K562 (cell line): ENCODE measurements around the gene SUPT3H. TPM values are rescaled to one million over a fixed set of nuclear protein-coding genes. Genes with fewer than 3 reads are reported as not detected.

Experiments
- ARNT ChIP-seq, 2 experiments: fragments of 450-650 bp; IDR thresholded peaks; 2 replicates each; pipeline ENCODE4 v1.6.1; 2016; ENCODE audit warnings: mild to moderate bottlenecking in 1 of 2
- BRF1 ChIP-seq: IDR thresholded peaks from 3 replicates; pipeline ENCODE4 v1.6.1; 2011; ENCODE audit warnings: borderline replicate concordance, mild to moderate bottlenecking; ENCODE audit not compliant: insufficient read length; ENCODE audit errors: extremely low read depth
- CBX2 ChIP-seq: fragments of 200-600 bp; sonication (generic); IDR thresholded peaks from one replicate; pipeline ENCODE4 v1.6.1; 2012; ENCODE audit warnings: mild to moderate bottlenecking, low read length, inconsistent platforms; ENCODE audit not compliant: insufficient read depth, poor library complexity, severe bottlenecking
- CEBPG ChIP-seq, 3 experiments: fragments of 200-800 bp in 1 of 3; sonication (Bioruptor generic) in 1 of 3; sonication (generic) in 1 of 3; formaldehyde crosslinking in 1 of 3; IDR thresholded peaks in 2 of 3; conservative IDR thresholded peaks in 1 of 3; 2 replicates each; pipeline versions ENCODE4 v1.6.1 to v1.8.0; 2016 to 2022; ENCODE audit warnings: missing compliant biosample characterization in 2 of 3, missing genetic modification characterization in 2 of 3, mild to moderate bottlenecking in 1 of 3, missing genetic modification reagents in 1 of 3
- ESRRB ChIP-seq: fragments of 250-450 bp; sonication (Bioruptor Pico); IDR thresholded peaks from 2 replicates; pipeline ENCODE4 v1.5.0; 2020; ENCODE audit warnings: mild to moderate bottlenecking, moderate library complexity, borderline replicate concordance
- IFI16 ChIP-seq: fragments of 250-450 bp; sonication (Bioruptor Pico); IDR thresholded peaks from 2 replicates; pipeline ENCODE4 v2.1.2; 2022; ENCODE audit warnings: mild to moderate bottlenecking, inconsistent platforms
- NCOR1 ChIP-seq: fragments of 450-650 bp; IDR thresholded peaks from 2 replicates; pipeline ENCODE4 v1.6.1; 2016; ENCODE audit warnings: mild to moderate bottlenecking, moderate library complexity
- PHF21A ChIP-seq: fragments of 450-650 bp; IDR thresholded peaks from 2 replicates; pipeline ENCODE4 v1.6.1; 2017; ENCODE audit warnings: low read depth, borderline replicate concordance
- PTRF ChIP-seq: fragments of 450-650 bp; IDR thresholded peaks from 2 replicates; pipeline ENCODE4 v1.6.1; 2016; ENCODE audit warnings: mild to moderate bottlenecking, missing genetic modification characterization, missing compliant biosample characterization
- RNF2 ChIP-seq: sonication (generic); IDR thresholded peaks from 2 replicates; pipeline ENCODE4 v1.6.1; 2016
- TARDBP ChIP-seq: fragments of 450-650 bp; IDR thresholded peaks from 2 replicates; pipeline ENCODE4 v1.6.1; 2016
- TRIM24 ChIP-seq, 2 experiments: fragments of 450-650 bp; IDR thresholded peaks; 2 replicates each; pipeline ENCODE4 v1.6.1; 2016
- ZNF24 ChIP-seq: fragments of 450-650 bp; IDR thresholded peaks from 2 replicates; pipeline ENCODE4 v1.6.1; 2016
- ZNF324 ChIP-seq: fragments of 250-450 bp; sonication (Bioruptor Pico); IDR thresholded peaks from 2 replicates; pipeline ENCODE4 v1.4.0; 2020; ENCODE audit warnings: mild to moderate bottlenecking
- ZNF445 ChIP-seq: fragments of 250-450 bp; sonication (Bioruptor Pico); IDR thresholded peaks from 2 replicates; pipeline ENCODE4 v1.4.0; 2020; ENCODE audit warnings: low read depth, mild to moderate bottlenecking, moderate library complexity
- polyA plus RNA-seq, 8 experiments: library from polyadenylated mRNA; depleted of rRNA in 4 of 8; stranded (reverse) in 5 of 8; unstranded in 3 of 8; fragments of >200 nt; fragmentation: Nextera tagmentation in 2 of 8; fragmentation: Illumina TruSeq in 1 of 8; extraction: Ambion mirVana in 2 of 8; extraction: Trizol in 1 of 8; gene quantifications; 2 replicates each; pipeline versions ENCODE4 v1.2.1 to v1.2.3, GENCODE V29; 2011 to 2014; ENCODE audit warnings: inconsistent platforms in 1 of 8, missing spikeins in 1 of 8
- total RNA-seq, 7 experiments: library from RNA; depleted of rRNA in 6 of 7; stranded (reverse); fragments of >200 nt in 6 of 7; fragmentation: Illumina TruSeq in 2 of 7; extraction: Trizol in 2 of 7; gene quantifications; 2 replicates each; pipeline versions ENCODE4 v1.2.1 to v1.2.3, GENCODE V29; 2011 to 2021; ENCODE audit warnings: low replicate concordance in 1 of 7
- TF ChIP-seq, protein P1 (sequence below): fragments of 200-800 bp; sonication (Bioruptor generic); IDR thresholded peaks from 2 replicates; pipeline ENCODE4 v1.6.1; 2017; ENCODE audit warnings: missing genetic modification characterization, missing compliant biosample characterization
- TF ChIP-seq, protein P2 (sequence below): sonication (generic); formaldehyde crosslinking; IDR thresholded peaks from 2 replicates; pipeline ENCODE4 v1.5.0; 2020; ENCODE audit warnings: missing genetic modification reagents
- TF ChIP-seq, protein P3 (sequence below): fragments of 450-650 bp; formaldehyde crosslinking; IDR thresholded peaks from 2 replicates; pipeline ENCODE4 v1.4.0; 2020; ENCODE audit warnings: mild to moderate bottlenecking
- TF ChIP-seq, protein P4 (sequence below): fragments of 450-650 bp; conservative IDR thresholded peaks from 2 replicates; pipeline ENCODE4 v1.6.1; 2016; ENCODE audit warnings: missing genetic modification characterization, low read depth, mild to moderate bottlenecking, missing compliant biosample characterization, moderate library complexity
- TF ChIP-seq, protein P5 (sequence below): sonication (generic); IDR thresholded peaks from 2 replicates; pipeline ENCODE4 v1.6.1; 2016
- TF ChIP-seq, protein P6 (sequence below): IDR thresholded peaks from 2 replicates; pipeline ENCODE4 v1.6.1; 2014; ENCODE audit warnings: antibody characterized with exemption

Gene SUPT3H
- total and polyA plus RNA-seq, 9 of the 15 experiments (the other 6 are each of a cell fraction or from before 2014, with no cell fraction given): 7.2 to 16.3 (median 11.9) TPM

DNA sequence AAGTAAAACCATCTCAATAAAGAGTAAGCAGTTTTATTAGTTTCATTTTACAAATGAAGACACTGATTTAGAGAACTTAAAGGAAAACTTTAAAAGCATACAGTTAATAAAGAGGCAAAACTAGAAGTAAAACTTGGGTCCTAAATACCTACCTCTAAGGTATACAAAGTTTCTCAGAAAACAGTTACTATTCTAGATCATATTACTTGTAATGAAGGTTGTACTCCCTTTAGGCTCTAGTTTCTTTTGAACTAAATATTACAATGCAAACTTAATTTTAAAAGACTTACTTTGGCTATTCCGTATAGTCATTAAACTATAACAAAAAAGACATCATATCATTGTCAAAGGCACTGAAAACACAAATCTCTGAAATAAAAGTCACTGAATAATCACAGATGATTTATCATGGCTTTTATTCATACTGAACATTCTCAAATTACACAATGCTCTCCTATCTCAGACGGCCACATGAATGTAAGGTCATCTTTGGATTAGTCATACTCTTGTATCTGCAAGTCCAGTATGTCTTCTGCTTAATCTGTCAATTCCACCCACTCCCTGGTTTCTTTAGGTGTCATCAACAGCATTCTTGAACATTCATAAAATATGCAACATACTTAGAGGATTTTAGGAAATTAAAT, 411.2 kb downstream of the SUPT3H start (continued):
- TF ChIP-seq, protein P1, sequence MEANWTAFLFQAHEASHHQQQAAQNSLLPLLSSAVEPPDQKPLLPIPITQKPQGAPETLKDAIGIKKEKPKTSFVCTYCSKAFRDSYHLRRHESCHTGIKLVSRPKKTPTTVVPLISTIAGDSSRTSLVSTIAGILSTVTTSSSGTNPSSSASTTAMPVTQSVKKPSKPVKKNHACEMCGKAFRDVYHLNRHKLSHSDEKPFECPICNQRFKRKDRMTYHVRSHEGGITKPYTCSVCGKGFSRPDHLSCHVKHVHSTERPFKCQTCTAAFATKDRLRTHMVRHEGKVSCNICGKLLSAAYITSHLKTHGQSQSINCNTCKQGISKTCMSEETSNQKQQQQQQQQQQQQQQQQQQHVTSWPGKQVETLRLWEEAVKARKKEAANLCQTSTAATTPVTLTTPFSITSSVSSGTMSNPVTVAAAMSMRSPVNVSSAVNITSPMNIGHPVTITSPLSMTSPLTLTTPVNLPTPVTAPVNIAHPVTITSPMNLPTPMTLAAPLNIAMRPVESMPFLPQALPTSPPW (CRISPR knock-in tag): peak; percentile 77
- TF ChIP-seq CBX2 (no peak), TARDBP (peak; percentile 98), ESRRB (no peak), NCOR1 (peak; percentile 100), PTRF (tag) (no peak), ZNF24 (peak; percentile 72; the same call in 1 of the 2 replicates), CEBPG (CRISPR knock-in tag; IDR thresholded peaks at IDR 0.05) (peak; percentile 56; the same call in 1 of the 2 replicates), CEBPG (tag; conservative IDR thresholded peaks at IDR 0.05 in 1 of 2, IDR thresholded peaks at IDR 0.05 in 1 of 2) (peak; percentile 77 to 93), PHF21A (peak; percentile 90), TRIM24 (IDR thresholded peaks at IDR 0.05) (peak; percentile 100), ZNF324 (0 out of 2 replicates have a peak, but pooled peaks have one; percentile 13), BRF1 (no peak), RNF2 (peak; percentile 91; the same call in 1 of the 2 replicates), ZNF445 (CRISPR knock-in tag) (no peak), ARNT (IDR thresholded peaks at IDR 0.05) (peak; percentile 99), IFI16 (CRISPR knock-in tag) (no peak)
- TF ChIP-seq, protein P2, sequence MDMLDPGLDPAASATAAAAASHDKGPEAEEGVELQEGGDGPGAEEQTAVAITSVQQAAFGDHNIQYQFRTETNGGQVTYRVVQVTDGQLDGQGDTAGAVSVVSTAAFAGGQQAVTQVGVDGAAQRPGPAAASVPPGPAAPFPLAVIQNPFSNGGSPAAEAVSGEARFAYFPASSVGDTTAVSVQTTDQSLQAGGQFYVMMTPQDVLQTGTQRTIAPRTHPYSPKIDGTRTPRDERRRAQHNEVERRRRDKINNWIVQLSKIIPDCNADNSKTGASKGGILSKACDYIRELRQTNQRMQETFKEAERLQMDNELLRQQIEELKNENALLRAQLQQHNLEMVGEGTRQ (CRISPR knock-in tag): no peak
- TF ChIP-seq, protein P3, sequence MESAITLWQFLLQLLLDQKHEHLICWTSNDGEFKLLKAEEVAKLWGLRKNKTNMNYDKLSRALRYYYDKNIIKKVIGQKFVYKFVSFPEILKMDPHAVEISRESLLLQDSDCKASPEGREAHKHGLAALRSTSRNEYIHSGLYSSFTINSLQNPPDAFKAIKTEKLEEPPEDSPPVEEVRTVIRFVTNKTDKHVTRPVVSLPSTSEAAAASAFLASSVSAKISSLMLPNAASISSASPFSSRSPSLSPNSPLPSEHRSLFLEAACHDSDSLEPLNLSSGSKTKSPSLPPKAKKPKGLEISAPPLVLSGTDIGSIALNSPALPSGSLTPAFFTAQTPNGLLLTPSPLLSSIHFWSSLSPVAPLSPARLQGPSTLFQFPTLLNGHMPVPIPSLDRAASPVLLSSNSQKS: peak; percentile 83; the same call in 1 of the 2 replicates
- TF ChIP-seq, protein P4, sequence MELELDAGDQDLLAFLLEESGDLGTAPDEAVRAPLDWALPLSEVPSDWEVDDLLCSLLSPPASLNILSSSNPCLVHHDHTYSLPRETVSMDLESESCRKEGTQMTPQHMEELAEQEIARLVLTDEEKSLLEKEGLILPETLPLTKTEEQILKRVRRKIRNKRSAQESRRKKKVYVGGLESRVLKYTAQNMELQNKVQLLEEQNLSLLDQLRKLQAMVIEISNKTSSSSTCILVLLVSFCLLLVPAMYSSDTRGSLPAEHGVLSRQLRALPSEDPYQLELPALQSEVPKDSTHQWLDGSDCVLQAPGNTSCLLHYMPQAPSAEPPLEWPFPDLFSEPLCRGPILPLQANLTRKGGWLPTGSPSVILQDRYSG (tag): 0 out of 2 replicates have a peak, but pooled peaks have one; percentile 45
- TF ChIP-seq, protein P5, sequence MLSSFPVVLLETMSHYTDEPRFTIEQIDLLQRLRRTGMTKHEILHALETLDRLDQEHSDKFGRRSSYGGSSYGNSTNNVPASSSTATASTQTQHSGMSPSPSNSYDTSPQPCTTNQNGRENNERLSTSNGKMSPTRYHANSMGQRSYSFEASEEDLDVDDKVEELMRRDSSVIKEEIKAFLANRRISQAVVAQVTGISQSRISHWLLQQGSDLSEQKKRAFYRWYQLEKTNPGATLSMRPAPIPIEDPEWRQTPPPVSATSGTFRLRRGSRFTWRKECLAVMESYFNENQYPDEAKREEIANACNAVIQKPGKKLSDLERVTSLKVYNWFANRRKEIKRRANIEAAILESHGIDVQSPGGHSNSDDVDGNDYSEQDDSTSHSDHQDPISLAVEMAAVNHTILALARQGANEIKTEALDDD: peak; percentile 65; the same call in 1 of the 2 replicates
- TF ChIP-seq, protein P6, sequence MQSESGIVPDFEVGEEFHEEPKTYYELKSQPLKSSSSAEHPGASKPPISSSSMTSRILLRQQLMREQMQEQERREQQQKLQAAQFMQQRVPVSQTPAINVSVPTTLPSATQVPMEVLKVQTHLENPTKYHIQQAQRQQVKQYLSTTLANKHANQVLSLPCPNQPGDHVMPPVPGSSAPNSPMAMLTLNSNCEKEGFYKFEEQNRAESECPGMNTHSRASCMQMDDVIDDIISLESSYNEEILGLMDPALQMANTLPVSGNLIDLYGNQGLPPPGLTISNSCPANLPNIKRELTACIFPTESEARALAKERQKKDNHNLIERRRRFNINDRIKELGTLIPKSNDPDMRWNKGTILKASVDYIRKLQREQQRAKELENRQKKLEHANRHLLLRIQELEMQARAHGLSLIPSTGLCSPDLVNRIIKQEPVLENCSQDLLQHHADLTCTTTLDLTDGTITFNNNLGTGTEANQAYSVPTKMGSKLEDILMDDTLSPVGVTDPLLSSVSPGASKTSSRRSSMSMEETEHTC: peak; percentile 90
